Small intestine (tissue), 7 donors: ENCODE measurements around the gene CAMSAP2. TPM values are rescaled to one million over a fixed set of nuclear protein-coding genes. Genes with fewer than 3 reads are reported as not detected.
"Not testable (repeated sequence)": the region's sequence is repeated elsewhere in the genome, so short reads cannot be mapped to it uniquely, and the experiment has no call there.

Experiments used
- DNase-seq, 2 donors: peaks; one replicate each; pipeline versions ENCODE4 v3.0.0 to v3.0.0-alpha.2; 2013
- FAIRE-seq: peaks from 2 replicates; lab custom pipeline; 2012; peaks lifted over from hg19 to GRCh38; lab: Jason Lieb, UNC
- H3K27ac ChIP-seq, 3 donors: one replicate each; pipeline ENCODE4 v1.5.1; 2013; ENCODE audit warnings: low read length in 2 of 3, mild to moderate bottlenecking in 2 of 3, control low read depth in 1 of 3, inconsistent platforms in 1 of 3, low read depth in 1 of 3, moderate library complexity in 1 of 3
- H3K27me3 ChIP-seq, 3 donors: one replicate each; pipeline ENCODE4 v1.6.1; 2013; ENCODE audit warnings: low read length in 3 of 3, inconsistent platforms in 1 of 3; ENCODE audit not compliant: control insufficient read depth in 3 of 3, insufficient read depth in 3 of 3
- H3K36me3 ChIP-seq, 3 donors: one replicate each; pipeline ENCODE4 v1.6.1; 2013; ENCODE audit warnings: low read length in 3 of 3, inconsistent platforms in 1 of 3, low read depth in 1 of 3, mild to moderate bottlenecking in 1 of 3, moderate library complexity in 1 of 3; ENCODE audit not compliant: control insufficient read depth in 3 of 3, insufficient read depth in 2 of 3
- H3K4me1 ChIP-seq, 3 donors: one replicate each; pipeline ENCODE4 v1.6.1; 2013; ENCODE audit warnings: low read length in 2 of 3, inconsistent platforms in 1 of 3, low read depth in 1 of 3, mild to moderate bottlenecking in 1 of 3, moderate library complexity in 1 of 3; ENCODE audit not compliant: control insufficient read depth in 3 of 3, insufficient read depth in 2 of 3
- H3K4me3 ChIP-seq, 3 donors: one replicate each; pipeline ENCODE4 v1.5.1; 2013; ENCODE audit warnings: low read length in 3 of 3, control low read depth in 1 of 3, inconsistent platforms in 1 of 3, low read depth in 1 of 3, mild to moderate bottlenecking in 1 of 3, moderate library complexity in 1 of 3
- H3K9me3 ChIP-seq, 2 donors: one replicate each; pipeline ENCODE4 v1.6.1; 2013; ENCODE audit warnings: low read depth in 1 of 2, low read length in 1 of 2; ENCODE audit not compliant: control insufficient read depth in 2 of 2, insufficient read depth in 1 of 2
- WGBS, 3 donors: extraction: QIAGEN DNeasy Blood & Tissue Kit; methylation state at CpG; one replicate each; pipeline ENCODE4 v1.1.7; 2013; 5-methylcytosine and 5-hydroxymethylcytosine counted together
- polyA plus RNA-seq, 4 donors: library from polyadenylated mRNA; stranded (reverse) in 3 of 4; unstranded in 1 of 4; fragments of 200-250 nt in 3 of 4; fragments of 120-200 nt in 1 of 4; gene quantifications; one replicate each; pipeline versions ENCODE4 v1.2.1 to v1.2.3, GENCODE V29; 2013
- donor health status: healthy with polysubstance abuse.
- donor health status: control.
- donor health status: control.
- donor health status: Bipolar disorder and iron deficiency.
- donor health status: healthy.

CAMSAP2 gene
- polyA plus RNA-seq, 4 donors: 2.0 to 10.8 (median 3.8) TPM

DNA sequence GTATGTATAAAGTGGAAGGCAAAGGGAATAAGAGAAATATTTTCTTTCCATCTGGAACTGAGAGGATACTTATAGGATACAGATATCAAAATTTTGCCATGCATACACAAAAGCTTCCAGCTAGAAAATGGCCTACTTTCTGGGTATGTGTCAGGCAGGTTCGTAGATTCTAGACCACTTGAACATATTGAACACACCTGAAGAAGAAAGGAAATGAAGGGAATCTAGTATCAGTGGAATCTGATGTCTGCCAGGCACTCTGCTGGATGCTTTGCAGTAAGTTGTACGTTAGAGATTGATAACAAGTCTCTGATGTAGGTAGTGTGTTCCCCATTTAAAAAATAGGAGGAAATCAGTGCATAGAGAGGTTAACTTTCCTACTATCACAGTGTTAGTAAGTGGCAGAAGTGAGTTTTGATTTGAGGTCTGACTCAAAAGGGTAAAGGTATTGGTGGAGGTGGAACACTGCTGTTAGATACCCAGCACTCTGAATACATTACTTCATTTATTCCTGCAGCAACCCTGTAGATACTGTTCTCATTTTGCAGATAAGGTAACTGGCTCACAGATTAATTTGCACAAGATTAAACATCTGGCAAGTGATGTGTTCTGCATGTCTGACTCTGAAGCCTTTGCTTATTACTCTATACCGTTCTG lies 3.0 kb downstream of the CAMSAP2 start:
- DNase-seq: peak; percentile 11 to 20
- Histone ChIP-seq H3K27me3 (no peaks in the 10 kb centered on the region), H3K27ac (no peak overlapping the region), H3K4me1 (peaks cover 0 to 9% (median 6%) of the 10 kb centered on the region in 3 donors), H3K4me3 (peak overlapping the region in 1 of 3 donors; percentile 2), H3K9me3 (no peaks in the 10 kb centered on the region), H3K36me3 (no peaks in the 10 kb centered on the region)
- WGBS, 3 donors: 27 to 29% (median 28%) methylated on average over 3 of the region's 3 CpGs
- no peak for FAIRE-seq

DNA sequence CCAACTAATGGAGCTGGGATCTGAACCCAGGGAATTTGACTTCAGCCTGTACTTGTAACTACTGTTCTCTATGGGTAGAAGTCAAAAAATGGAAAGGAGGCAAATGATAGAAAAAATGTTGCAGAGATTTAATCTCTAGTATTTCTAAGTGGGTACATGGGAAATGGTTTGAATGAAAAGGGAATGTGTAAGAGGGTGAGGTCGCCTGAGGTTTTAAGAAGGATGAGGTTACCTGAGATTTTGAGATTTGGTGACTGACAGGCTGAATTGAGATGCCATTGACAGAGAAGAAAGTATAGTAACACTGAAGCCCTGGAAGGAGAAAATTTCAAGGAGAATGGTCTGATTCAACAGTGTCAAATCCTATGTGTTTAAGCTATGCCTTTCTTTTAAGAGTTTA lies 5.5 kb downstream of the CAMSAP2 start:
- Histone ChIP-seq H3K4me3 (no peak overlapping the region), H3K36me3 (peaks cover 0 to 4% (median 0%) of the 10 kb centered on the region in 3 donors), H3K27me3 (no peaks in the 10 kb centered on the region), H3K9me3 (no peaks in the 10 kb centered on the region), H3K4me1 (peaks cover 0 to 7% (median 6%) of the 10 kb centered on the region in 3 donors), H3K27ac (no peak overlapping the region)
- FAIRE-seq: no peak
- 79 to 94% (median 80%) methylated on average over 1 of the region's 1 CpG for whole genome bisulfite sequencing, 3 donors
- DNase-seq: no peak

- DNase-seq (no peak), FAIRE-seq (no peak)
Observed at GRCh38 chr1:200749090-200749489, 10.4 kb downstream of the CAMSAP2 start.

DNA sequence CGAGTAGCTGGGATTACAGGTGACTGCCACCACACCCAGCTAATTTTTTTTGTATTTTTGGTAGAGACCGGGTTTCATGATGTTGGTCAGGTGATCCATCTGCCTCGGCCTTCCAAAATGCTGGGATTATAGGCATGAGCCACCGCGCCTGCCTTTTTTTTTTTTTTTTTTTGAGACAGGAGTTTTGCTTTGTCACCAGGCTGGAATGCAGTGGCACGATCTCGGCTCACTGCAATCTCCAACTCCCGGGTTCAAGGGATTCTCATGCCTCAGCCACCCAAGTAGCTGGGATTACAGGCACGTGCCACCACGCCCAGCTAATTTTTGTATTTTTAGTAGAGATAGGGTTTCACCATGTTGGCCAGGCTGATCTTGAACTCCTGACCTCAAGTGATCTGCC lies 12.1 kb downstream of the CAMSAP2 start:
- not testable (repeated sequence) for H3K9me3 ChIP-seq, DNase-seq, FAIRE-seq, H3K27me3 ChIP-seq, H3K4me1 ChIP-seq, H3K4me3 ChIP-seq, H3K36me3 ChIP-seq, H3K27ac ChIP-seq
- 96 to 97% (median 96%) methylated on average over 10 of the region's 10 CpGs for WGBS, 3 donors

More at GRCh38 chr1:200749090-200749489, 10.4 kb downstream of the CAMSAP2 start:
- peaks cover 0 to 7% (median 1%) of the 10 kb centered on the region in 3 donors for H3K36me3 ChIP-seq
- no peaks in the 10 kb centered on the region for H3K9me3 ChIP-seq
- H3K27ac ChIP-seq: no peak overlapping the region
- H3K4me3 ChIP-seq: no peak overlapping the region
- H3K27me3 ChIP-seq: no peaks in the 10 kb centered on the region
- H3K4me1 ChIP-seq: no peaks in the 10 kb centered on the region

GRCh38 chr1:200751717-200752116 lies 13.0 kb downstream of the CAMSAP2 start:
- Histone ChIP-seq H3K36me3 (peaks cover 0 to 7% (median 1%) of the 10 kb centered on the region in 3 donors), H3K27me3 (no peaks in the 10 kb centered on the region), H3K4me3 (no peak overlapping the region), H3K27ac (no peak overlapping the region), H3K4me1 (no peaks in the 10 kb centered on the region), H3K9me3 (no peaks in the 10 kb centered on the region)
- WGBS, 3 donors: 83 to 88% (median 87%) methylated on average over 2 of the region's 2 CpGs
- no peak for FAIRE-seq
- no peak for DNase-seq

DNA sequence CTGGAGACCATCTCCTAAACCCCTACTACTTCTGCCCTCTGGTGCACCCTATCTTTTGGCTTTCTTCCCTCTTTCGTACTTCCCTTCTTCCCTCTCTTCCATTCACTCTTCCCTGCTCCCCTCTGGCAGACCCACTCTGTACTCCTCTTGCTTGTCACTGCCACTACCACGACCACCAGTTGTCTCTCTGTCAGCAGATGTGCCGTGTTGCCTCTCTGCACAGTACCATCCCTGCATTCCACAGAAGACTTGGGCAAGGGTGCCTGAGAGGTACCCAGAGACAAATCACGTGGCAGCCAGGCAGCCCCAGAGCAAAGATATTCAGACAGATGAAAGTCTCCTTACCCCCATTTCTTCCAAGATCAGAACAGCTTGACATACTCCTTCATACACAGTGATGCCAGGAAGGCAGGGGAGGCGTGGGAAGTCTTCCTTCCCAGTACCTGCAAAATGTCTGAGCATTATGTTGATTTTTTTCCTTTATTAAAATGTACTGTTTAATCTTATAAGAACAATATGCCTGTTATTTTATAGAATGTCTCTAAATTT lies 15.0 kb downstream of the CAMSAP2 start:
- Histone ChIP-seq H3K27ac (no peak overlapping the region), H3K27me3 (no peaks in the 10 kb centered on the region), H3K4me1 (no peaks in the 10 kb centered on the region), H3K36me3 (peaks cover 0 to 5% (median 1%) of the 10 kb centered on the region in 3 donors), H3K4me3 (no peak overlapping the region), H3K9me3 (no peaks in the 10 kb centered on the region)
- no peak for FAIRE-seq
- no peak for DNase-seq
- WGBS, 3 donors: 84 to 88% (median 86%) methylated on average over 5 of the region's 5 CpGs

GRCh38 chr1:200755456-200755855 lies 16.8 kb downstream of the CAMSAP2 start:
- Histone ChIP-seq H3K27ac (no peak overlapping the region), H3K27me3 (no peaks in the 10 kb centered on the region), H3K4me1 (peaks cover 0 to 2% (median 0%) of the 10 kb centered on the region in 3 donors), H3K4me3 (no peak overlapping the region), H3K9me3 (no peaks in the 10 kb centered on the region), H3K36me3 (peaks cover 0 to 3% (median 1%) of the 10 kb centered on the region in 3 donors)
- FAIRE-seq (no peak), DNase-seq (no peak)
- WGBS, 3 donors: 92 to 97% (median 94%) methylated on average over 3 of the region's 3 CpGs

GRCh38 chr1:200762089-200762488 lies 23.4 kb downstream of the CAMSAP2 start:
- DNase-seq (no peak), FAIRE-seq (no peak)
- Histone ChIP-seq H3K27me3 (no peaks in the 10 kb centered on the region), H3K4me1 (peaks cover 0 to 2% (median 0%) of the 10 kb centered on the region in 3 donors), H3K27ac (no peak overlapping the region), H3K4me3 (no peak overlapping the region), H3K9me3 (no peaks in the 10 kb centered on the region), H3K36me3 (peaks cover 0 to 20% (median 0%) of the 10 kb centered on the region in 3 donors)
